NCI-H345 (cell line): ENCODE data around the gene ZBTB20.
"Not testable (repeated sequence)": the region's sequence is repeated elsewhere in the genome, so short reads cannot be mapped to it uniquely, and the experiment has no call there.

Experiments
- DNase-seq: peaks from one replicate; lab custom pipeline; 2025; lab: John Stamatoyannopoulos, UW

ZBTB20 gene

GRCh38 chr3:115147329-115148141 is 447 bp upstream of the ZBTB20 start:
- peak; percentile 100 for DNase-seq

DNA sequence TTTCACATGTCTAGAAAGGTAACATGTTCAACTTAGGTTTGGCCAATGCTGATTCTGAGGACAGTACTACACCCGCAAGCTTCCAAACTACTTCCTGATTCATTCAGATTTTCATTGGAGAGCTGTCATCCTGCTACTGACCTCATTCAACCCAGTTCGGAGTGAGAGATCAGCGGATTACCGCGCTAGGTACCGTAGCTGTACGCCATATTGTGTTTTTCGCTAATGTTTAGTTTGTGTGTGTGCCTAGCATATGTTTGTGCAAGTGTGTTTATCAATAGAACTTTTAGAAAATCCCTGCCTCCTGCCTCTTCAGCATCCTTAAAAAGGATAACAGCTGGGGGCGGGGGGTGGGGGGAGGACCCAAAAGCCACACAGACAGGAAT is 1.1 kb downstream of the ZBTB20 start:
- peak; percentile 13 for DNase-seq

GRCh38 chr3:115141033-115141757 is 5.9 kb downstream of the ZBTB20 start:
- no peak for DNase-seq

DNA sequence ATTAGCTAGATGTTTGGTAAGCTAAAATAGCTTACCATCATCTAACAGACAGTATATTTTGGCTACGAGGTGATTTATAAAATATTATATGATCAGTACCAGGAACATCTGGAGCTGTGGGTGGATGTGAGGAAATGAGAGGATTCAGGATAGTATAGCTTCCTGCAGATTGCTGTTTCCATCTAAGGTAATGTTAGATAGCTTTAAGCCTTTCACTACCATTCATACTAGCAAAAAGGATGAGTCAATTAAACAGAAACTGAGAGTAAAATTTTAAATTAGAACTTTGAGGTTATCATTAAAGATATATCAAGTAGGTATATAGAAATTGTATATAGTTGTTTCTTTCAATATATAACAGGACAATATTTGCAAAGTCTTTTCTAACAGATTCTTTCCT is 8.0 kb downstream of the ZBTB20 start:
- no peak for DNase-seq

GRCh38 chr3:115134648-115135347 is 12.3 kb downstream of the ZBTB20 start:
- DNase-seq = no peak

DNA sequence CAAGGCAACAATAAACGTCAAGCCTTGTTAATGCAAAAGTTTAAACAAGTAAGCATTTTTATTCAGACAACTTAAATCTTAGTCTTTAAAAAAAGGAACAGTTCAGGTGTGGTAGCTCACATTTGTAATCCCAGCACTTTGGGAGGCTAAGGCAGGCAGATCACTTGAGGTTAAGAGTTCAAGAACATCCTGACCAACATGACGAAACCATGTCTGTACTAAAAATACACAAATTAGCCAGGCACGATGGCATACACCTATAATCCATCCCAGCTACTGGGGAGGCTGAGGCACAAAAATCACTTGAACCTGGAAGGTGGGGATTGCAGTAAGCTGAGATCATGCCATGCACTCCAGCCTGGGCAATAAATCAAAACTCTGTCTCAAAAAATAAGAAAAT is 19.9 kb downstream of the ZBTB20 start:
- no peak for DNase-seq

- DNase-seq = no peak
Measured at GRCh38 chr3:115120597-115120996, 26.5 kb downstream of the ZBTB20 start.

- no peak for DNase-seq
Measured at GRCh38 chr3:115113367-115113766, 33.7 kb downstream of the ZBTB20 start.

DNA sequence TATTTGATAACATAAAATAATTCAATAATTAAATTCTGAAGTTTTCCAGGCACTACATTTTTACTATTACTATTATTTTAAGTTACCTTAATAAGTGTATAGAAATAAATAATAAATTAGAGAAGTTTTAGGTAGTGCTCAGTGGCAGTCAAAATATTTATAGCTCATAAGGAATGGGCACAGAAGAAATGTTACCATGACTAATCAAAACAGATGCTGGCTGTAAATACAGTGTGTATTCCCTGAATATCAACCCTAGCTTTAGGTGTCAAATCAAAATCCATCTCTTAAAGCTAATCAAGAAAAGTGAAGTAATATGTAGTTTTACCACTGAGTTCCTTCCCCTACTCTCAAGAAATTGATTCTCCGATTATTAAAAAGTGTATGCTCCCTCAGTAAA is 35.5 kb downstream of the ZBTB20 start:
- no peak for DNase-seq

DNA sequence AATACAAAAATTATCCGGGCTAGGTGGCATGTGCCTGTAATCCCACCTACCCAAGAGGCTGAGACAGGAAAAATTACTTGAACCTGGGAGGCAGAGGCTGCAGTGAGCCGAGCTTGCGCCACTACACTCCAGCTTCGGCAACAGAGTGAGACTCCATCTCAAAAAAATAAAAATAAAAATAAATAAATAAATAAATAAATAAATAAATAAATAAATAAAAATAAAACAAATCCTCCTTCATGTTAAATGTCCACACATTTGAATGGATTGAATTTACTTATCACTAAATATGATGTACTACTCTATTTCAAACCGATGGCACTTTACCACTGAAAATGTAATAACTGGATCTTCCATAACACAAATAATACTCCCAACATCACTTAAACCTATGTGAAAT is 36.3 kb downstream of the ZBTB20 start:
- no peak for DNase-seq

DNA sequence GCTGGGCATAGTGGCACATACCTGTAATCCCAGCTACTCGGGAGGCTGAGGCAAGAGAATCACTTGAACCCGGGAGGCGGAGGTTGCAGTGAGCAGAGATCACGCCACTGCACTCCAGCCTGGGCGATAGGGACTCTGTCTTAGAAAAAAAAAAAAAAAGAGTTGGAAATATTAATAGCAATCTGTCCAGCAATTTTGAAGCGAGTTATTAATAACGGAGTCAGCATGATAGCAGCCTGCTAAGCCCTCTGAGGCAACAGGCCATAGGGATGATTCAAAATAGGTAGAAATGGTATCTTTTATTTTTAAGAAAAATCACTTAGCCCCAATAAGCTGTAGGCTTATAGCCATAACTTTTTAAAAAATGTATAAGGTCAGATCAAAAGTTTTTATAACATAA is 37.0 kb downstream of the ZBTB20 start:
- DNase-seq = not testable (repeated sequence)

GRCh38 chr3:115108614-115109013 is 38.5 kb downstream of the ZBTB20 start:
- DNase-seq = no peak

GRCh38 chr3:115102046-115102445 is 45.0 kb downstream of the ZBTB20 start:
- no peak for DNase-seq

DNA sequence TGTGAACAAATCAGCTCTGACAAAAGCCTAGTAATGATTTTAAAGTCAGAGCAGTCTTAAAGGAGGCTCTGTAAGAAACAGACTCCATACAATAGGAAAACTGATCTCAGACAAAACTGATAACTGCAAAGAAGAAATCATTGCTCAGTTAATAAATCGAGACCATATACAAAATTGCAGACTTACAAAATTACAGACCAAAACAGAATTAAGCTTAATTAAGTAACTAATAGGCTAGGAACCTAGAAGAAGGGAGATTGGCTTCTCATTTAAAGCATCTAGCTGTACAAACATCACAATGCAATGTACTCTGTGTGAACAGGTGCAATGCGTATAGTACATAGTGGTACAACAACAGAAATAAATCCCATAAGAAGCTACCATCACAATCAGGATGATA is 46.3 kb downstream of the ZBTB20 start:
- DNase-seq = no peak

GRCh38 chr3:115099986-115100571 is 47.0 kb downstream of the ZBTB20 start:
- DNase-seq = no peak

DNA sequence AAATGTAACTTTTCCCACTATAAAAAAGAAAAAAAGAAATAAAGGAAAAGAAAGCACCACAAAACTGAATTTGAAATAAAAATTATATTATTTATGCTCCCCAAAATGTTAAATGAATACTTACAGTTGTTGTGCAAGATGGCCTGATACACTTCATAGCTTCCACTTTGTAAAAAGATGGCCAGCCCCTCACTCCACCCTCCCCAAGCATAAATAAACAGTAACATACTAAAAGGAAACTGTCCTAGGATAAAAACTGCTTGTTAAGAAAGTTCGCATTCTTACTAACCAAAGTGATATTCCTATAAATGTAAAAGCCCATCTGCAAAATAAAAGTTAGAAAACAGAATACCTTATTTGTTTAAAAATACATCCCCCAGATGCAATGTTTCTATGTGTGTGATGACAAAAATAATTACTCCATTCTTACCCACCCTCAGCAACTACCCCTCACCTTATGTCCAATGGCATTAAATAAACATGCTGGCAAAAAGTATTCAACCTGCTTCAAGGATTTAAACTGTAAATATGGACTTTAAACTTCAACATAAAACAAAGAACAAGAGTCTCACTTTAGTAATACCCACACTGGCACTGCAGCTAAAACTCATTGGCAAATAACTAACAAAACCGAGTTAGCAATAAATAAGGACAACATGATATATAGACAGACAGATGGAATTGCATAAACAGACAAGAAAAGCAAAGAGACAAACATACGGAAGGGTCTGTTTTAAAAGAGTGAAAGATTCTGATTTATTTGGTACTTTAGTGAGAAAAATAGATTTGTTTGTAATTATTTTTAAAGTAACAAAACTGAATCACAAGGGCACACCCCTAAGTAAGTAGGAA is 47.7 kb downstream of the ZBTB20 start:
- DNase-seq = no peak

DNA sequence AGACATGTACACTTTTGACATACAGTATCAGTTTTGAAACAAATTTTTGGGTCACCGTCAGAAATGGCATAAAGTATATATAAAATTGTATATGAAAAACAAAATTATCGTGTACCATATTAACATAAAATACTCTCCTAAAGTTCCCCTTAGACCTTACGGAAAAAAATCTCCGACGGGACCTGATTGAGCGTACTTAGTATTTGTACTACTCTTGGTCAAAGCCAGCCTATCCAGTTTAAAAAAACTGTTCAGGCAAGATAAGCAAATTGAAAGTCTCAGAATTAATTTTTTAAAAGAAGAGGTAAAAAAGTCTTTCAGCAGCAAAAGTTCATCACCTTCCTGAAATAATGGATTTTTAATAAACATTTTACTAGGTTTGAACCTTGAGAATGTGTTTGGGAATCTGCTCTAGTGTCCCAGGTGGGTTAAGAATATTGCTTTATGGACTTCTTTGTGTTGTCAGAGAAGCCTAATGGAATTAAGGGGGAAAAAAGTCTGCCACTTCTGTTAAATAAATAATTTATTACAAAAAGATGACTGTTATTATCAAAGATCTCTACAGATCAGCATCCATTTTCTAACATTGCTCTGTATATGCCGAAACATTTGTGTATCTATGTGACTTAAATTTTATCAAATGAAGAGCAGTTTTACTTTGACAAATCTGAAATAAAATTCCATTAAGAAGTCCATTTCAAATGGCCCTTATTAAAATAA is 48.6 kb downstream of the ZBTB20 start:
- DNase-seq = no peak

DNA sequence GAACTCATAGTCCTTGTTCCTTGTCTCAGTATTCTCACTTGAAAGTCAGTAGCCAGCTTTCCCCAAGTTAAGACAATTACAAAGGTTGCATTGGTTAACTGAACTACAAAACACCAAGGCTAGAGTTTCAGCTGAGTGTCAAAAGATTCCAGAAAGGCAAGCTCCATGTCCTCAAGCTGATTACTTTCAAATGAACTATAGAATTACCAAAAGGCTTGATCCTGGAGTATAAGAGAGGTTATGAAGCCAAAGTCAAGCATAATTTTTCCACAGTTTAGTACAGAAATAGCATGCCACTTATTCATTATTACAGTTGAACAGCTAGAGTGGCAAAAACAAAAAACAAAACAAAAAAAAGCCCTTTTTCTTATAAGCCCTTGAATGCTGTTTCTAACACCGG is 51.9 kb downstream of the ZBTB20 start:
- DNase-seq = no peak

DNA sequence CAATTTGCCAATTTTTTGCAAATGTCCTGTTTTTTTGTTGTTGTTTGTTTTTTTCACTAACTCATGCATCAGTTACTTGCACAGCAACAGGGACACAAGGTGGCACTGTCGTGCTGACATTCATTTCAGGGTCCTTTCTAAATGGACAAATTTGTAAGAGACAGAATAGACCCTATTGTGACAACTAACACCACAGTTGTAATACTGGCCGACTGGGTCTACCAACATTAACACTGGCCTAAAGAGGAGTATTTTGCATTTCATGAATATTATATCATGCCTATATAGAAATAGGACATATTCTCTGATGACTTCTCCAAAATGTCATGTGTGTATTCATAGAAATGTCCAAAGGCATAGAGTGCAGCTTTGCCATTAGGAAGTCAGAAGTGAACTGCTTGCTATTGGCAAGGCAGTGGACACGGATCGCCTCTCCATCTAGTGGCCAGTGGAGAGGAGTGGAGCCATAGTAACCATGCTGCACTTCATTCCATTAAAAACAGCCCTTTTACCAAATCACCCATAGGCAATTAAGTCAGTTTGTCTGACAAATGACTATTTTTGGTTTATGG is 54.8 kb downstream of the ZBTB20 start:
- DNase-seq = peak; percentile 4

GRCh38 chr3:115090712-115091111 is 56.4 kb downstream of the ZBTB20 start:
- DNase-seq = no peak

- no peak for DNase-seq
Measured at GRCh38 chr3:115089481-115089880, 57.6 kb downstream of the ZBTB20 start.
